NCI-H1930 (cell line): ENCODE data around the gene DSN1.
"Not testable (repeated sequence)": the region's sequence is repeated elsewhere in the genome, so short reads cannot be mapped to it uniquely, and the experiment has no call there.

Experiments used
- DNase-seq, 2 experiments: peaks; one replicate each; lab custom pipeline; 2025; lab: John Stamatoyannopoulos, UW

DSN1 gene, protein sequence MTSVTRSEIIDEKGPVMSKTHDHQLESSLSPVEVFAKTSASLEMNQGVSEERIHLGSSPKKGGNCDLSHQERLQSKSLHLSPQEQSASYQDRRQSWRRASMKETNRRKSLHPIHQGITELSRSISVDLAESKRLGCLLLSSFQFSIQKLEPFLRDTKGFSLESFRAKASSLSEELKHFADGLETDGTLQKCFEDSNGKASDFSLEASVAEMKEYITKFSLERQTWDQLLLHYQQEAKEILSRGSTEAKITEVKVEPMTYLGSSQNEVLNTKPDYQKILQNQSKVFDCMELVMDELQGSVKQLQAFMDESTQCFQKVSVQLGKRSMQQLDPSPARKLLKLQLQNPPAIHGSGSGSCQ

DNA sequence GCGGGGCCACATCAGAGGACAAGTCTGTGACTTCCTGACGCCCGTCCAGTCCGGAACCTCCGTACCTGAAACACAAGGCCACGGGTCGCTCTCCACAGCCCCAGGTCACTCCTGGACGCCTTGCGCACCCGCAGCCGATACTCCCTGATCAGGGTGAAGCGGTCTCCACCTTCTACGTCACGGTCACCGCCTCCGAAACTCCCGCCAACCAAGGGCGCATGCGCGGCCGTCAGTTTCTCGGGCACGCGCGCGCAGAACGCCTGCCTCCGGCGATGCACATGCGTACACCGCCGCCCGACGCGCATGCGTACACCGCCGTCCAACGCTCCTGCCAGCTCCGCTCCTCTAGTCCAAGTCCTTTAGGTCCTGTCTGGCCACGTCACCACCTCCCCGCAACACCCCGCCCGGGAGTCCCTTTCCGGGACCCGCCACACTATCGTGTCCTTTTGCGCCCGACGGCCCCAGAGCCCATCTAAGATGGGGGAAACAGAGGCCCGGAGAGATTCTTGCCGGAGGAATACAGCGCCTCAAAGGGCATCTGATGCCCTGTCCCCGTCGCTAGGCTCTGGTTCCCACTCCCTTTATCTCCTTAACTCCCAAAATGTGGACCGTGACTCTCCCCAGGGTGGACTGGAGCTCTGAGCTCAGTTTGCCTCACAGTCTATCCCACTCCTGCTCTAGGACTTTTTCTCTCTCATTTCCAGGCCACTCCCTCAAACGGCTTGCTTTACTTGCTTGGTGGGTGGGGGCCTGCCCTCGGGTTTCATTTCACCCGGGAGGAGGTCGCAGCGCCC is at the start of gene DSN1:
Gene DSN1 (minus strand): TSS at position 167 of the 794 bp plus-strand sequence. CDS start 2,305 bp downstream, outside the sequence.
- peak; percentile 99 to 100 for DNase-seq

DNA sequence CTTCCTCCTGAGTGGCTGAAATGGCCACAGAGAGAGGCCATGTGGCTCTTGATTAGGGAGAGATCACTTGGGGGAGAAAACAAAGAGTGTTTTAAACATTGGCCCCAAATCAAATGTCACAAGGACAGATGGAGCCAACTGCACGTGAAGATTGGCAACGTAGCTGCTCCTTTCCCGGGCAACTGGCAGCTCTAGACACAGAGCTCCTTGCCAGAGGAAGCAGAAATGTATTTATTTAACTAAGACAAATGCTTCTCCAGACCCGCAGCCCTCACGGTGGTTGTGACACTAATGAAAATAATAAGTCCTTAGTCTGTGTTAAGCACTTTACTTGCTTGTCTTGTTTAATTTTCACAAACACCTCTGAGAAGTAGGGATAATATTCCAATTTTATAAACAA is 49.6 kb upstream of the DSN1 start:
- no peak for DNase-seq

DNA sequence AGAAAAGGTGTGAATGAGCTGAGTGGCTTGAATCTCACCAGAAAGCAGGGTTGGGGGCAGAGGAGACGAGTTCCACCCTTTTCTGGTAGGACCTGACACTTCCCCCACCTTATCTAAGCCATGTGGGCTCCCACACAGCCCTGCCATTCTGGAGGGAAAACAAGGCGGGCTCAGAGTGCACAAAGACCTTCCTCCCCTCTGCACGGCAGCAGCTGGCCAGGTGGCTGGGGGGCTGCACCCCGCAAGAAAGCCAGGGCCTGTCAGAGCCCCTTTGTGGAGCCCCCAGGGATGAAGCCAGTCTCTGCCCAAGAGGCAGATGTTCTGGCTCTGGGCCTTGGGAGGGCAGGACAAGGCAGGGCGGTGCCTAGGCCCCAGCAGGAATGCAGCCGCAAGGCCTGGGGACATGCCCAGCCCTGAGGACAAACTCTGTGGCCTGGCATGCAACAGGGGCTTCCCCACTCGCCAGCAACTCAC is 48.4 kb upstream of the DSN1 start:
- no peak for DNase-seq

DNA sequence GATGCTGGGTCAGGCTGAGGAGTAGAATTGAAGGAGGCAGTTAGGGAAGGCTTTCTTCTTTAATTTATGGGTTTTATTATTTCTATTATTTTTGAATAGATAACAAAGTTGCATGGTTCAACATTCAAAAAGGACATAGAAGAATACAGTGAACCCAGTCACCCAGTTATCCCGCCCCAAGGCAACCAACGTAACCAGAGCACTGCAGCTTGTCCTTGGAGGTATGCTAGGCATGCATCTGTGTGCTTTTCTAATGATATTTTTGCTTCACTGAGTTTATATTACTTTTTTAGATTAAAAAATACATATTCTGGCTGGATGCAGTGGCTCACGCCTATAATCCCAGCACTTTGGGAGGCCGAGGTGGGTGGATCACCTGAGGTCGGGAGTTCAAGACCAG is 47.4 kb upstream of the DSN1 start:
- DNase-seq, result no peak

DNA sequence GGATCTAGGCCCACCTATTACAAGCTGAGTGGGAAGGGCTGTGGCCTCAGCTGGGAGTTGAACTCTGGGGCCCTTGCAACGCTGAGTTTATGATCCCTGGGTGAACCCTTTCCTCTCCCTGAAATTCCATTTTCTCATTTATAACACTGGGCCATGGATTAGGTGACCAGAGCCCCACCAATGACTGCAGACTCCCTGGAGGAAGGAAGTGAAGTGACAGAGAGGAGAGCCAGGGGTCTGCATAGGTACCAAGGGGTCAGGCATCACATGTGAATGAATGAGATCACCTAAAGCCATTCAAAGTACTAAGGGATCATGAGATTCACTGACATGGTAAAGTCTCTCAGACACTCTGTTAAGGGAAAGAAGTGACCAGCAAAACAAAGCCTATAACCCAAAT is 46.5 kb upstream of the DSN1 start:
- no peak for DNase-seq

DNA sequence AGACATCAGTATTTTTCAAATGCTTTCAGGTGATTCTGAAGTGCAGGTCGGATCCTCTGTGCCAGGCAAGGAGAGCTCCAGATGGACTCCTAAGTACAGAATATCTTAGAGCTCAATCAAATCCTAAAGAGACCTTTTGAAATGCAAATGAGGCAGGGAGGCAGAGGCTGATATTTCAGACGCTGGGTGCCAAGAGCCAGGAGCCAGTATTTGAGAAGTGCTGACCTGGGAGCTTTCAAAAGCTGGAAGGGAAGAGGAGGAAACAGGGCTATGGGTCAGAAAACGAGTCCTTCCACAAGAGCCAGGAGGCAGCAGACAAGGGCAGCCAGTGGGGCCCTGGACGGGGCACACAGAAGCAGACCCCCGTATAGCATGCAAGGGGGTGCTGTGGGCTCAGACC is 46.1 kb upstream of the DSN1 start:
- no peak for DNase-seq

DNA sequence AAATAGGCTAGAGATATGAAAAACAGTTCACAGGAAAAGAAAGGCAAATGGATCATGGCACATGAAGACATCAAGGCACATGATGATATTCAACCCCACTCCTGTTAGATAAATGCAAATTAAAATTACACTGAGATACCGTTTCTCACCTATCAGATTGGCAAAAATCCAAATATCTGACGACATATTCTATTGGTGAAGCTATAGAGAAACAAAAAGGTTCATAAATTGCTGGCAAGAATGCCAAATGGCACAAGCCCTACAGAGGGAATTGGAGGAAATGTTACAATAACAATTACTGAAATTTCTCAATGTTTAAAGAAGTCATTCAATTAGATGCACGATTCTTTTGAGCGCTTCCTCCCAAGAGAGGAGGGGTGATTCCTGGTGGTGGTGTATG is 45.3 kb upstream of the DSN1 start:
- DNase-seq, result no peak

DNA sequence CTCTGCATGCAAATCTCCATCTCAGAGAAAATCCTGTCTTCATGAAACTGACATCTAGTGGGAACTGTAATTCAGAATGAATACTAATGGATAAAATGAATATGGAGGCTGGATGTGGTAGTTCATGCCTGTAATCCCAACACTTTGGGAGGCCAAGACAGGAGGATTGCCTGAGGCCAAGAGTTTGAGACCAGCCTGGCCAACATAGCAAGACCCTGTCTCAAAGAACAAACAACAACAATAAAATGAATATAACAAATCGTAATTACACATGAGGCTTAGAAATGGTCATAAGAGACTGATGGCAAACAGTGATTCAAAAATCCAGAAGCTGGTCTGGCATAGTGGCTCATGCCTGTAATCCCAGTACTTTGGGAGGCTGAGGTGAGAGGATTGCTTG is 44.6 kb upstream of the DSN1 start:
- DNase-seq, result no peak

DNA sequence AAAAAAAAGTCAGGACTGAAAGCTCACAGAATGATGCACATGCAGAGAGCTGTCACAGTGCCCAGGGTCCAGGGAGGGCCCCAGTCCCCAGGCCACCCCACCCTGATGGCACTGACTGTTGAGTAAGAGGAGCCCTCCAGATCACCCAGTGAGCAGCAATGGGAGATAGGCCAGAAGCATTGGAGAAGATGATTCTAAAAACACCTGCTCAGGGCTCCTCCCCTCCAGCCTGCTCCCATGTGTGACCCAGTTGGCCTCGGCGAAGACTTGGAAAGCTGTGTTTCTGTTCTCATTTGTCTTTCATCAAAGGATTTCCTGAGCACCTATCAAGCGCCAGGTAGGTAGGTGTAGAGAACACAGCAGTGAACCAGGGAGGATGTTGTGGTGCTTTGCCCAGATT is 43.9 kb upstream of the DSN1 start:
- no peak for DNase-seq

DNA sequence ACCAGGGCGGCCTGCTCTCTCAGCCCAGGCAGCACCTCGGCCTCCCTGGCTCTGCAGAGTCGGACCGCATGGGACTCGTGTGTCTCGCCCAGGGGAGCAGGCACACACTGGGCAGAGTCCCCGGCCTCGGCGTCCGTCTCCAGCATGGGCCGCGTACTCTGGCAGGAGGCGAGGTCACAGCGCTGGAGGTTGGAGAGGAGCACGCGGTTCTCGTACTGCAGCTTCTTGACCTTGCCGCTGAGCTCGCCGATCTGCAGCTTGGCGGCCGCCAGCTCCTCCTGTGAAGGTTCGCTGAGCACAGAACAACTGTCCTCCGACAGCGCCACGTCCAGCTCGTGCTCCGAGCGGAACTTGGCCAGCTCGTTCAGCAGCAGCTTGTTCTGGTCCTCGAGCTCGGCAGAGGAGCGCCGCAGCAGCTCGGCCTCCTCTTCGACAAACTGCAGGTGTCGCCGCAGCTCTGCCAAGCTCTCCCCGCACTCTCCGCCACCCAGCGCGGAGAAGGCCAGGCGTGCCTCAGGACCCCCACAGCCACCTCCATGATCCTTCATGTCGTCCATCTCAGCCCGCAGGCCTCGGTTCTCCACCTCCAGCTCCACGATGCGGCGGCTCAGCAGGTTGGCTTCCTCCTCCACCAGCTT is 42.0 kb upstream of the DSN1 start:
- DNase-seq, result no peak

DNA sequence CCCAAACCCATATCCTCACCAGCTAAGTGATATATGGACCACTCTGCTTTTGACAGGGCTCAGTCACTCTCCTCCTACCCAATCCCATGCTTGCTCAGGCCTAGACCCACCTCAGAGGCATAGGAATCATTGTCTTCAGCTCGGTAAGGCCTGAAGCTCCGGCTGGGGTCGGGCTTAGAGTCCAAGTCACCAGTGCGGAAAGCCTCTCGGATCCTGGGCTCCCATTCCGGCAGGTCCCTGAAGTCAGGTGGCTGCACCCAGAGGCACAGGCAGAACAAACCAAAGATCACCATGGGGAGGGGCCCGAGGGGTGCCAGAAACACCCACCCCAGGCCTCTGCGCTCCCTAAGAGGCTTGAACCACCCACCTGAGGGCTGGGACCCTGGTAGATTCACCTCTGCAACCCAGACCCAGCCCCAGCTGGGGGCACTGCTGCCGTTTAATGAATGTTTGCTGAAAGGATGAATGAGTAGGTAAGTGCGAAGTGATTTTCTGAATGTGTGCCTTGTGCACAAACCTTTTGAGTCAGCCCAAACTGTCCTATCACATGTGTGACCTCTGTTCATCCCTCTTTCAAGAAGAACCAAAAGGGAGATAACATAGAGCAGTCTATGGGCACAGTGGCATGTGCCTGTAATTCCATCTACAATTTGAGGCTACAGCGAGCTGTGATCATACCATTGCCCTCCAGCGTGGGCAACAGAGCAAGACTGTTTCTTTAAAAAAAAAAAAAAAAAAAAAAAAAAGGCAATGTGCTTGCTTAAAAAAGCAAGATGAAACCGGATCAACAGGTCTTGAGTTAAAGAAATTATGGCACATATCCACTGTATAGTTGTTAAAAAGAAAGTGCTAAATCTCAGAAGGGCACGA is 39.3 kb upstream of the DSN1 start:
- DNase-seq, result no peak

DNA sequence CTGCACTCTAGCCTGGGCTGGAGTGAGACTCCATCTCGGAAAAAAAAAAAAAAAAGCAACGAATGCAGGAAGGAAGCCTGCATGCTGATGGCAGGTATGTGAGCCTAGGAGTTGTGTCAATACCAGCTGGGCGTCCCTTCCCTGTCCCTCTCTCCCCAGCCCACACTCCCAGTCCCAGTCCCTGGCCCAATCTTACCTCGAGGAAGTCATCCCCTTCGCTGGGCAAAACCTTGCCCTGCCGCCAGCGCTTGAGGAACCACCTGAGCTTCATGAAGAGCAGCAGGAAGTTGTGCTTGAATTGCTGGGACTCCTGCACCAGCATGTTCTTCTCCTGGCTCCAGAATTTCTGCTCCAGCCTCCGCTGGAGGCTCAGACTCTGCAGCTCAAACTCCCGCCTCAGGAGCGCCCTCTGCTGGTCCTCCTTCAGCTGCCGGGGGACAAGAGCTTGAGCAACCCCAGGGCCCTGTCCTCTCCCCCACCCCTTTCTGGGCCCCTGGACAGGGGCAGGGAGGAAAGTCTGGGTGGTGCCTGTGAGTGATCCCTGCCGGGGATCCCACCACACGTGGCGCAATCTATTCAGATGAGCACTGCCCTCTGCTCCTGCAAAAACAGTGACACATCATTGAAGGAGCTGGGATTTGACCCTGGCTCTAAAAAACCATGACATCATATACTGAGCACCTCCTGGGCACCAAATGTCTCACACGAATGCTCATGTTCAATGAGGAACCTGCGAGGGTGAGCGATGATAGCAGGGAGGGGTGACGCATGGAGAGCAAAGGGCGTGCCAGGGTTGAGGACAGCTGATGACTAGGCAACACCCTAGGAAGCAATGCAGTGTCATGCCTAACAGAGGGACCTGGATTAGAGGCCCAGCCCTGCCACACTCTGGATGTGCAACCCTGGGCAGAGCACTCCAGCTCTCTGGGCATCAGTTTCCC is 35.0 kb upstream of the DSN1 start:
- DNase-seq, result peak in 1 of 2 experiments; percentile 4

DNA sequence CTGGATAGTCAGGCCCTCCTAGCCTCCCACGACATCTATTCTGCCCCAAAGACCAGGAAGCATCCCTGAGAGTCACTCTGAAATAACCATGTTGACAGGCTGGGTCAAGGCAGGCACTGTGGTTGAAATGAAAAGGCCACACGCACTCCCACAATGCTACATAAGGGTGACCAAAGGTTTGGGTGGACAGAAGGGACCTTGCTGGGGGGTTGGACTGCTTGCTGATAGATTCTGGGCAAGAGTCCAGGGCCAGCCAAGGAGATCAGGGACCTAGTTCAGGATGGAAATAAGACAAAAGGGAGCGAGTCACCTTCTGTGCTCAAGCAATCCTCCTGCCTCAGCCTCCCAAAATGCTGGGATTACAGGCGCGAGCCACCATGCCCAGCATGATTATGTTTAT is 32.5 kb upstream of the DSN1 start:
- DNase-seq, result no peak

DNA sequence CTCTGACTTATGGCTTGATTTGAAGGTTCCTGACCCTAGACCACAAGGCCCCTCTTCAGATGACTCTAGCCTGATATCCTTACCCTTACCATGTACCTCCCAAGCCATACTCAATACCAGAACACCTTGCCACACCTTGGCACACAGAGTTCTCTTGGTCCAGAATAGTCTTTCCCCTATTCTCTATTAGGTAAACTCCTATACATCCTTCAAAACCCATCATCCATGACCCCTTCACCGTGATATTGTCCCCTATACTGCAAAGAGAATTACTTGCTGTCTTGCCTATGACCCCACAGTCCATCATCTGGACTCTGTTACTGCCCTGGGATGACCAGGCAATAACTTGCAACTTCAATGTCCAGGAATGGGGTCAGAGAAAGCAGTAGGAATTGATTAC is 31.8 kb upstream of the DSN1 start:
- DNase-seq, result no peak

DNA sequence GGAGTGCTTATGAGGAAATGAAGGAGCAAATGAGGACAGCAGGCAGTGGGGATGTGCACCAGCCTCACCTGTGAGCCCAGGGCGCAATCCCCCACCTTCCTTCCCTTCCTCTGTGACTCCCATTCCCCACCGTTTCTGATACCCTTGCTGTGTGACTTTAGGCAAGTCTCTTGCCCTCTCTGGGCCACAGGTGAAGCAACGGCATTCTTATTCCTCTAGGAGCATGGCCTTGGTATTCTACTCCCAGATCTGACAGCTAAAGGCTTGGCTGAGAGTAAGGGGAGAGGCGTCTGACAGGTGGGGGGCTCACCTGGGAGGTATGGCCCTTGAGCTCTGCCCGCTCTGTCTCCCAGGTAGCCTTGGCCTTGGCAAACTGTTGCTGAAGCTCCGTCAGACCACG is 30.9 kb upstream of the DSN1 start:
- DNase-seq, result no peak

DNA sequence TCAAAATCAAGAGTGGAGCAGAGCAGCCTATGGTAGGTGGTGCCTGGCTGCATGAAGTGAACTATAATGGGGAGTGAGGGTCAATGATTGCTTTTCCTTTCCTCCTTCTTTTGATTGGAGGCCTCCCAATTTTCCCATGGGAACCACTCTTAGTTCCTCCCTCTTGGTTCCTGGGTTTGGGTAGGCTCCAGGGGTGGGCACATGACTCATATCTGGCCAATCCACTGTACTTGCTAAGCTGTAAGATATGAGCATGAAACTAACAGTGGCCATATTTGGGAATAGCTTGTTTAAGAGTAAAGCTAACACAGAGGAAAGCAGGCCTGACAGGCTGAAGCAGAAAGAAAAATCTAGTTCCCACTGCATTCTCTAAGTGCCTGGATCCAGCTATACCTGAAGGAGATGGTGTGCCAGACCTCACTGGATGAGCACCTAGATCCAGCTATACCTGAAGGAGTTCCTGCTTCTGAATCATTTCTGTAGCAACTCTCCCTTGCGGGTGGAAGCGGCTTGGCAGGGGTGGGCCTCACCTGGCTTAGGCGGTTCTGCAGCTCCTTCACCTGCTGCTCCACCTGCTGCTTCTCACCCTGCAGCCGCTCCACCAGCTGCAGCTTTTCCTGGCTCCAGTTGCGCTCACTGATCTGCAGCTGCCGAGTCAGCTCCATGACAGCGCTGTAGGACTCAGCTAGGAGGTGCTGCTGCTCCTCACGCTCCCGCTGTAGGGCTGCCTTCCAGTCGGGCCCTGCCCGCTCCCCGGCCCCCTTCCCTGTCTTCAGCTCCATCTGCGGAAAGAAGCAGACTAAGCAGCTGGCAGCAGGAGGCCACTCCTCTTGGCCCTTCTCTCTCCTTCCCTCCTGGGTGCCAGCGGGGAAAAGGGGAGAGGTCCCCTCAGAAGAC is 29.0 kb upstream of the DSN1 start:
- no peak for DNase-seq

DNA sequence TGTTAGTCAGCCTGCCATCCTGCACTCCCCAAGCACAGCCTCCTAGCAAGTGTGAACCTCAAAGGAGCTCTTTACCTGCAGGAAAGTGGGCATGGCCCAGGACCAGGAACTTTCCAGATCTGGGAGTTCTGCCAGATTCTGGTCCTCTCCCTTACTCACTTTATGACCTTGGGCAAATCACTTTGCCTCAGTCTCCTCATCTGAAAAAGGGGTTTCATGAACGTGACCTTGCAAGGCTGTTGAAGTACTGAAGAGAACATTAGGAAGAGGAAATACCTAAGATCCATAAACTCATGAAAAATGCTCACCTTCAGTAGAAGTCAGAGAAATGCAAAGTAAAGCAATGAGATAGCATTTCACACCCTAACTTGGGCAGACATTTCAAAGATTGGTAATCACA is 26.8 kb upstream of the DSN1 start:
- no peak for DNase-seq

DNA sequence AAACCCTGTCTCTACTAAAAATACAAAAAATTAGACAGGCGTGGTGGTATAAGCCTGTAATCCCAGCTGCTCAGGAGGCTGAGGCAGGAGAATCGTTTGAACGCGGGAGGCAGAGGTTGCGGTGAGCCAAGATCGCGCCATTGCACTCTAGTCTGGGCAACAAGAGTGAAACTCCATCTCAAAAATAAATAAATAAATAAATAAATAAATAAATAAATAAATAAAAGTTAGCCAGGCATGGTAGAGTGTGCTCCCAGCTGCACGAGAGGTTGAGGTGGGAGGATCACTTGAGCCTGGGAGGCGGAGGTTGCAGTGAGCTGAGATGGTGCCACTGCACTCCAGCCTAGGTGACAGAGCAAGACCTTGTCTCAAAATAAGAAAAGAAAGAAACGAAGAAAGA is 25.8 kb upstream of the DSN1 start:
- not testable (repeated sequence) for DNase-seq

DNA sequence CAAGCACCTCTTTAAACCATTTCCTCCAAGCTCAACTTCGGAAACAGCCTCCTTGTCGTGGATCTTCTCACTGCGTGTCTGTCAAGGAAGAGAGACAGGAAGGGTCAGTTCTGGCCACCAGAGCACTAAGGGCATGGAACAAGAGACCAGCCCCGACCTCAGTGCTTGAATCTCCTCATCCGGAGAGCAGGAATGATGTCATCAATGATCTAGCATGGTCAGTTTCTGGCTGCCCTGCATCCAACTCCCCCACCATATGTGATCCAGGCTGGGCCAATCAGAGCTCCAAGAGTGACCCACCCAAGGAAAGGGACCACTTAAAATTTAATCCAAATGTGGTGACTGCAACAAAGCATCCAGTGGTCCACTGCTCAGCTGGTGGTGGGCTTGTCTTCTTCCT is 23.3 kb upstream of the DSN1 start:
- no peak for DNase-seq

DNA sequence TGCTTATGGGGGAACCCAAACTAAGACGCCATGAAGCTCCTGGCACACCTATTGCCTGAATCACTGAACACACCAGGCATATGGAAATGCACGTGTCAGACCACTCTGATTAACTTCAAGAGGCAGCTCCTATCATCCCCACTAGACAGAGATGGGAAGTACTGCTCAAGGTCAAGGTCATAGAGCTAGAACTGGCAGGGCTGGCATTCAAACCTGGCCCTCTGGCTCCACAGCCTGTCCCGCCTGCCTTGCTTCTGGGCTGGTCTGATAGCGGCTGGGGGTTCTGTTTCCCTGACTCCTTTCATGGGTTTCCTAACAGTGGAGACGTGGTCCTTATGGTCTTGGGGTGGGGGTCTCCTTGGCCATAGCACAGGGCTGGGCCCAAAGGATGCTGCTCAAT is 22.6 kb upstream of the DSN1 start:
- no peak for DNase-seq
